B cell (primary cell): ENCODE data around the gene ARFGEF2. TPM values are rescaled to one million over a fixed set of nuclear protein-coding genes. Genes with fewer than 3 reads are reported as not detected.

Experiments used
- ATAC-seq: fragments of 200-7000 bp; cut with Tn5 transposase; one replicate; pipeline ENCODE4 v1.10.0; 2021; ENCODE audit warnings: low read depth, mild to moderate bottlenecking, moderate number of reproducible peaks, moderate library complexity
- CTCF ChIA-PET: fragments of 350-600 bp; sonication (Branson Sonifier 250); formaldehyde crosslinking; loops from one replicate; lab custom pipeline; 2021; ENCODE audit warnings: antibody characterized with exemption, inconsistent platforms; lab: Charles Lee
- POLR2A ChIA-PET: fragments of 350-600 bp; sonication (Branson Sonifier 250); formaldehyde crosslinking; loops from one replicate; lab custom pipeline; 2021; ENCODE audit warnings: antibody characterized with exemption; lab: Charles Lee
- DNase-seq: peaks from one replicate; pipeline ENCODE4 v3.0.0; 2013
- H2AFZ ChIP-seq: 2 replicates; pipeline ENCODE4 v1.6.1; 2012; ENCODE audit warnings: mild to moderate bottlenecking, low read depth, low read length; ENCODE audit not compliant: insufficient read depth, poor library complexity, severe bottlenecking
- H3K27ac ChIP-seq, 2 donors: 1 replicate in 1 of 2; 2 replicates in 1 of 2; pipeline ENCODE4 v1.5.1; 2012 to 2013; ENCODE audit warnings: low read length in 2 of 2, mild to moderate bottlenecking in 2 of 2, moderate library complexity in 1 of 2
- H3K27me3 ChIP-seq, 4 experiments: fragments of 200-600 bp in 1 of 4; sonication (generic) in 1 of 4; replicated peaks in 1 of 4; 1 replicate in 2 of 4; 2 replicates in 2 of 4; pipeline versions ENCODE4 v1.6.1 to v1.7.0; 2013 to 2016; ENCODE audit warnings: low read length in 3 of 4, mild to moderate bottlenecking in 2 of 4, mixed read lengths in 1 of 4, moderate library complexity in 1 of 4; ENCODE audit not compliant: insufficient read depth in 4 of 4, control insufficient read depth in 3 of 4; ENCODE audit errors: control extremely low read depth in 1 of 4
- H3K36me3 ChIP-seq, 2 experiments: replicated peaks in 1 of 2; 1 replicate in 1 of 2; 2 replicates in 1 of 2; pipeline versions ENCODE4 v1.6.1 to v1.7.1; 2013; ENCODE audit warnings: low read length in 1 of 2; ENCODE audit not compliant: insufficient read depth in 2 of 2, control insufficient read depth in 1 of 2; ENCODE audit errors: control extremely low read depth in 1 of 2, extremely low read depth in 1 of 2
- H3K4me1 ChIP-seq, 2 donors: fragments of 200-600 bp in 1 of 2; sonication (generic) in 1 of 2; 1 replicate in 1 of 2; 2 replicates in 1 of 2; pipeline versions ENCODE4 v1.5.1 to v1.6.1; 2013 to 2017; ENCODE audit warnings: low read length in 2 of 2; ENCODE audit not compliant: control insufficient read depth in 2 of 2, insufficient read depth in 2 of 2
- H3K4me2 ChIP-seq: replicated peaks from 2 replicates; pipeline ENCODE3; 2012; ENCODE audit warnings: mild to moderate bottlenecking, low read depth, low read length; ENCODE audit not compliant: poor library complexity, severe bottlenecking
- H3K4me3 ChIP-seq, 5 experiments: fragments of 200-600 bp in 1 of 5; sonication (generic) in 1 of 5; 1 replicate in 3 of 5; 2 replicates in 2 of 5; pipeline versions ENCODE4 v1.5.1 to v1.7.0; 2011 to 2016; ENCODE audit warnings: low read length in 4 of 5, mild to moderate bottlenecking in 4 of 5, low read depth in 2 of 5, control low read depth in 1 of 5, moderate library complexity in 1 of 5; ENCODE audit not compliant: insufficient read depth in 1 of 5; ENCODE audit errors: control extremely low read depth in 1 of 5, extremely low read depth in 1 of 5
- H3K79me2 ChIP-seq: fragments of 200-600 bp; sonication (generic); one replicate; pipeline ENCODE4 v1.6.0; 2016; ENCODE audit warnings: low read length; ENCODE audit not compliant: control insufficient read depth, insufficient read depth
- H3K9ac ChIP-seq: fragments of 200-600 bp; sonication (generic); 2 replicates; pipeline ENCODE4 v1.6.1; 2017; ENCODE audit warnings: mild to moderate bottlenecking, low read length, moderate library complexity
- H3K9me3 ChIP-seq, 3 donors: one replicate each; pipeline versions ENCODE4 v1.6.1 to v1.7.1; 2013; ENCODE audit warnings: low read length in 2 of 3; ENCODE audit not compliant: control insufficient read depth in 2 of 3, insufficient read depth in 1 of 3; ENCODE audit errors: control extremely low read depth in 1 of 3
- H4K20me1 ChIP-seq: 2 replicates; pipeline ENCODE4 v1.6.0; 2012; ENCODE audit warnings: mild to moderate bottlenecking, low read length; ENCODE audit not compliant: insufficient read depth, control insufficient read depth, poor library complexity, severe bottlenecking
- H3K27ac Mint-ChIP-seq: one replicate; pipeline ENCODE4 v1.8.0; 2021; ENCODE audit warnings: mixed read lengths
- H3K27me3 Mint-ChIP-seq: one replicate; pipeline ENCODE4 v1.8.0; 2021; ENCODE audit warnings: mixed read lengths
- H3K4me1 Mint-ChIP-seq: one replicate; pipeline ENCODE4 v1.8.0; 2021; ENCODE audit warnings: mixed read lengths
- H3K4me3 Mint-ChIP-seq: one replicate; pipeline ENCODE4 v1.8.0; 2021; ENCODE audit warnings: mixed read lengths
- H3K9me3 Mint-ChIP-seq: one replicate; pipeline ENCODE4 v1.8.0; 2022; ENCODE audit warnings: mixed read lengths; ENCODE audit not compliant: insufficient read depth
- EZH2 ChIP-seq: IDR thresholded peaks from 2 replicates; pipeline ENCODE4 v1.6.1; 2012; ENCODE audit warnings: borderline replicate concordance, low read depth, mild to moderate bottlenecking, moderate library complexity, low read length; ENCODE audit not compliant: insufficient read depth, poor library complexity, severe bottlenecking
- WGBS: methylation state at CpG from one replicate; pipeline ENCODE4 v1.1.5; 2013; ENCODE audit warnings: missing lambda C conversion rate; ENCODE audit not compliant: insufficient coverage; 5-methylcytosine and 5-hydroxymethylcytosine counted together
- intact Hi-C: fragments of 100-400 bp; cut with micrococcal nuclease; formaldehyde crosslinking; loops from one replicate; pipeline ENCODE4 v1.10.0; 2022
- polyA plus RNA-seq: library from polyadenylated mRNA; depleted of rRNA; stranded (reverse); fragments of >200 nt; gene quantifications from 2 replicates; pipeline ENCODE4 v1.2.3, GENCODE V29; 2012
- total RNA-seq, 2 donors: library from RNA; stranded (reverse); fragments of 120-200 nt in 1 of 2; gene quantifications; 1 replicate in 1 of 2; 2 replicates in 1 of 2; pipeline versions ENCODE4 v1.2.3 to v1.2.4, GENCODE V29; 2013 to 2022
- TF ChIP-seq, protein P1 (sequence below): fragments of 200-600 bp; IDR thresholded peaks from one replicate; pipeline ENCODE4 v1.8.0; 2022; ENCODE audit warnings: antibody characterized with exemption, mild to moderate bottlenecking

ARFGEF2 gene
- total and polyA plus RNA-seq, 2 donors (not counting 1 experiment from before 2014, with no cell fraction given) = 10.8 to 34.3 TPM

- intact Hi-C loops = no loop called here
- Histone ChIP-seq H3K9me3 (no peaks in the 10 kb centered on the region), H2AFZ (no peak overlapping the region), H4K20me1 (peaks cover 26% of the 10 kb centered on the region), H3K4me3 (no peak overlapping the region), H3K27ac (no peak overlapping the region), H3K79me2 (peaks cover 14% of the 10 kb centered on the region), H3K9ac (no peak overlapping the region), H3K4me1 (no peaks in the 10 kb centered on the region), H3K36me3 (peaks cover 5 to 77% of the 10 kb centered on the region in 2 experiments), H3K27me3 (no peaks in the 10 kb centered on the region), H3K4me2 (no peak overlapping the region)
- WGBS = 96% methylated on average over 2 of the region's 7 CpGs
- Mint-ChIP-seq H3K27ac (peak overlapping the region; percentile 32), H3K27me3 (no peaks in the 10 kb centered on the region), H3K4me3 (no peak overlapping the region), H3K9me3 (no peaks in the 10 kb centered on the region), H3K4me1 (no peaks in the 10 kb centered on the region)
- ChIA-PET POLR2A (no interaction called here), CTCF (interaction anchor here (0.8 to 2.0 kb wide), 4 partner anchors 16 to 293 kb away, joined by 3 to 4 read pairs (median 4); no protein-coding TSS in a partner anchor)
- TF ChIP-seq EZH2 = no peak
- TF ChIP-seq, protein P1, sequence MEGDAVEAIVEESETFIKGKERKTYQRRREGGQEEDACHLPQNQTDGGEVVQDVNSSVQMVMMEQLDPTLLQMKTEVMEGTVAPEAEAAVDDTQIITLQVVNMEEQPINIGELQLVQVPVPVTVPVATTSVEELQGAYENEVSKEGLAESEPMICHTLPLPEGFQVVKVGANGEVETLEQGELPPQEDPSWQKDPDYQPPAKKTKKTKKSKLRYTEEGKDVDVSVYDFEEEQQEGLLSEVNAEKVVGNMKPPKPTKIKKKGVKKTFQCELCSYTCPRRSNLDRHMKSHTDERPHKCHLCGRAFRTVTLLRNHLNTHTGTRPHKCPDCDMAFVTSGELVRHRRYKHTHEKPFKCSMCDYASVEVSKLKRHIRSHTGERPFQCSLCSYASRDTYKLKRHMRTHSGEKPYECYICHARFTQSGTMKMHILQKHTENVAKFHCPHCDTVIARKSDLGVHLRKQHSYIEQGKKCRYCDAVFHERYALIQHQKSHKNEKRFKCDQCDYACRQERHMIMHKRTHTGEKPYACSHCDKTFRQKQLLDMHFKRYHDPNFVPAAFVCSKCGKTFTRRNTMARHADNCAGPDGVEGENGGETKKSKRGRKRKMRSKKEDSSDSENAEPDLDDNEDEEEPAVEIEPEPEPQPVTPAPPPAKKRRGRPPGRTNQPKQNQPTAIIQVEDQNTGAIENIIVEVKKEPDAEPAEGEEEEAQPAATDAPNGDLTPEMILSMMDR = no peak
- DNase-seq (no peak), ATAC-seq (no peak)
Observed at GRCh38 chr20:48949304-48950170, 28.0 kb downstream of the ARFGEF2 start.

- no peak overlapping the region for H3K4me3 Mint-ChIP-seq
- ChIA-PET POLR2A (no interaction called here), CTCF (interaction anchor here (1.5 kb wide), 1 partner anchor 46 kb away, joined by 4 read pairs; no protein-coding TSS in a partner anchor)
- ATAC-seq (no peak), DNase-seq (no peak)
- Histone ChIP-seq H3K79me2 (peaks cover 11% of the 10 kb centered on the region), H3K4me3 (no peak overlapping the region), H3K9ac (no peak overlapping the region), H3K27ac (no peak overlapping the region), H3K27me3 (no peaks in the 10 kb centered on the region), H2AFZ (no peak overlapping the region), H3K4me2 (no peak overlapping the region), H3K36me3 (peaks cover 3 to 82% of the 10 kb centered on the region in 2 experiments), H3K9me3 (no peaks in the 10 kb centered on the region), H3K4me1 (no peaks in the 10 kb centered on the region), H4K20me1 (peaks cover 16% of the 10 kb centered on the region)
- H3K27ac Mint-ChIP-seq = no peak overlapping the region
- TF ChIP-seq, protein P1 = no peak
- H3K9me3 Mint-ChIP-seq = no peaks in the 10 kb centered on the region
- intact Hi-C loops = no loop called here
- WGBS = 97% methylated on average over 10 of the region's 10 CpGs
- H3K27me3 Mint-ChIP-seq = no peaks in the 10 kb centered on the region
- H3K4me1 Mint-ChIP-seq = no peaks in the 10 kb centered on the region
Observed at GRCh38 chr20:48951041-48951440, 29.5 kb downstream of the ARFGEF2 start.
